BLaER1 treated with 17β-estradiol and CSF1 and Interleukin-3, amounts not matched to agents 10 nM and 100 nM (cell line): Measurements from ENCODE around the gene MRGPRE.

Experiments used
- H3K27ac ChIP-seq, 11 experiments: shearing (Covaris generic); formaldehyde crosslinking; 2 replicates each; pipeline ENCODE4 v1.8.1; 2022
- H3K27me3 ChIP-seq, 11 experiments: shearing (Covaris generic); formaldehyde crosslinking; 2 replicates each; pipeline ENCODE4 v1.8.1; 2022
- H3K36me3 ChIP-seq, 11 experiments: shearing (Covaris generic); formaldehyde crosslinking; 2 replicates each; pipeline ENCODE4 v1.8.1; 2022
- H3K4me1 ChIP-seq, 10 experiments: shearing (Covaris generic); formaldehyde crosslinking; 2 replicates each; pipeline ENCODE4 v1.8.1; 2022
- H3K4me2 ChIP-seq, 11 experiments: shearing (Covaris generic); formaldehyde crosslinking; 2 replicates each; pipeline ENCODE4 v1.8.1; 2022
- H3K4me3 ChIP-seq, 10 experiments: shearing (Covaris generic); formaldehyde crosslinking; 2 replicates each; pipeline ENCODE4 v1.8.1; 2022
- H3K9ac ChIP-seq, 11 experiments: shearing (Covaris generic); formaldehyde crosslinking; 2 replicates each; pipeline ENCODE4 v1.8.1; 2022
- H3K9me3 ChIP-seq, 11 experiments: shearing (Covaris generic); formaldehyde crosslinking; replicated peaks in 1 of 11; 2 replicates each; pipeline ENCODE4 v1.8.1; 2022
- H4K20me1 ChIP-seq, 11 experiments: shearing (Covaris generic); formaldehyde crosslinking; 2 replicates each; pipeline ENCODE4 v1.8.1; 2022
- Cebpa-rat ChIP-seq, 11 experiments: shearing (Covaris generic); IDR thresholded peaks; 2 replicates each; pipeline ENCODE4 v1.8.1; 2022

Gene MRGPRE

GRCh38 chr11:3227568-3228444 lies 4.4 kb downstream of the MRGPRE start:
- no peak overlapping the region for H3K27ac ChIP-seq
- H3K4me1 ChIP-seq, result peaks cover 40 to 61% (median 51%) of the 10 kb centered on the region in 10 experiments
- TF ChIP-seq Cebpa-rat (IDR thresholded peaks at IDR 0.05), result no peak
- H3K27me3 ChIP-seq, result peaks cover 0 to 17% (median 0%) of the 10 kb centered on the region in 11 experiments; a peak in 7 of 22 replicates
- peaks cover 0 to 11% (median 0%) of the 10 kb centered on the region in 11 experiments; a peak in 2 of 22 replicates for H4K20me1 ChIP-seq
- no peaks in the 10 kb centered on the region for H3K36me3 ChIP-seq
- peak overlapping the region in 7 of 11 experiments; percentile 21 to 93 (median 72); a peak in 10 of 22 replicates for H3K4me2 ChIP-seq
- no peaks in the 10 kb centered on the region for H3K9me3 ChIP-seq
- no peak overlapping the region for H3K9ac ChIP-seq
- no peak overlapping the region for H3K4me3 ChIP-seq

DNA sequence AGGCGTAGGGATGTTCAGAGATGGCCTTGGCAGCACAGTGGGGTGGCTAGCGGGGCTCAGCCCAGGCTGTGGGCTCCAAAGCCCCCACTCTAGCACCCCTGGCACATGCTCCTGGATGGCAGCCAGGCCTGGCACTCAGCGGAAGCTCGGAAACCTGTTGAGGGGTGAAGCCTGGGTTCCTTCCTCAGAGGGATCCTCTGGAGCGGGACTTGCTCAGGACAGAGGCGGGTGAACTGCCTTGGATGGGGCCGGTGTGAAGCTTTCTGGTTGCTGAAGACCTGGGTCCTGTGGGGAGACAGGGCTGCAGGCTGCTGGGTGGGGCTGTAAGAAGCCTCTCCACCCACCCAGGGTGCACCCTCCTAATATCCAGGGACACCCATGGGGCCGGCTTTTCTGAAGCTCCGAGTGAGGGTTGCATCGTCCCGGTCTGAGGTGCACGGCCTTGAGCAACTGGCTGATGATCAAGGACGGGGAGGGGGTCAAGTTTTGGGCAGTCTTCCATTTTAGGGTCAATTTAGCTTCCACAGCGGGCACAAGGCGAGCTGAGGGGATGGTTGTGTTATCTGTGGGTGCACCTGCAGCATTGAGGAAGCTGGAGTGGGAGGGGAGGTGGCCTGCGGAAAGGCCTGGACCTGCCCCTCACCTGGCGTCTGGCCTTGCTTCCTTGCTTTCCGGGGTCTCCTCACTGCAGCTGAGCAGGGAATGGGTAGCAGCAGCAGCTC lies 5.2 kb downstream of the MRGPRE start:
- peaks cover 0 to 11% (median 0%) of the 10 kb centered on the region in 11 experiments; a peak in 3 of 22 replicates for H4K20me1 ChIP-seq
- H3K9ac ChIP-seq, result no peak overlapping the region
- peaks cover 0 to 25% (median 0%) of the 10 kb centered on the region in 11 experiments; a peak in 7 of 22 replicates for H3K27me3 ChIP-seq
- H3K4me3 ChIP-seq, result no peak overlapping the region
- H3K27ac ChIP-seq, result no peak overlapping the region
- H3K36me3 ChIP-seq, result no peaks in the 10 kb centered on the region
- peaks cover 46 to 65% (median 59%) of the 10 kb centered on the region in 10 experiments for H3K4me1 ChIP-seq
- TF ChIP-seq Cebpa-rat (IDR thresholded peaks at IDR 0.05), result no peak
- H3K4me2 ChIP-seq, result peak overlapping the region; percentile 12 to 93 (median 67); a peak in 17 of 22 replicates
- H3K9me3 ChIP-seq, result no peaks in the 10 kb centered on the region

GRCh38 chr11:3225826-3226750 lies 6.1 kb downstream of the MRGPRE start:
- H4K20me1 ChIP-seq, result peaks cover 0 to 11% (median 0%) of the 10 kb centered on the region in 11 experiments; a peak in 3 of 22 replicates
- H3K9ac ChIP-seq, result no peak overlapping the region
- peak overlapping the region; percentile 12 to 93 (median 67); a peak in 18 of 22 replicates for H3K4me2 ChIP-seq
- no peaks in the 10 kb centered on the region for H3K36me3 ChIP-seq
- TF ChIP-seq Cebpa-rat (IDR thresholded peaks at IDR 0.05), result no peak
- no peak overlapping the region for H3K27ac ChIP-seq
- peaks cover 0 to 25% (median 0%) of the 10 kb centered on the region in 11 experiments; a peak in 7 of 22 replicates for H3K27me3 ChIP-seq
- H3K4me3 ChIP-seq, result no peak overlapping the region
- H3K9me3 ChIP-seq, result no peaks in the 10 kb centered on the region
- peaks cover 46 to 70% (median 65%) of the 10 kb centered on the region in 10 experiments for H3K4me1 ChIP-seq

- Histone ChIP-seq H3K9me3 (no peaks in the 10 kb centered on the region), H3K4me3 (no peak overlapping the region), H3K36me3 (no peaks in the 10 kb centered on the region), H3K4me2 (peak overlapping the region; percentile 62 to 93 (median 79); a peak in 21 of 22 replicates), H3K27ac (no peak overlapping the region), H4K20me1 (peaks cover 0 to 11% (median 0%) of the 10 kb centered on the region in 11 experiments; a peak in 3 of 22 replicates), H3K27me3 (peaks cover 0 to 25% (median 0%) of the 10 kb centered on the region in 11 experiments; a peak in 7 of 22 replicates), H3K9ac (no peak overlapping the region), H3K4me1 (peaks cover 53 to 76% (median 70%) of the 10 kb centered on the region in 10 experiments)
- no peak for TF ChIP-seq Cebpa-rat (IDR thresholded peaks at IDR 0.05)
These were observed 7.0 kb downstream of the MRGPRE start for GRCh38 chr11:3225159-3225758.

GRCh38 chr11:3224401-3225057 lies 7.7 kb downstream of the MRGPRE start:
- Histone ChIP-seq H3K27me3 (peaks cover 0 to 25% (median 0%) of the 10 kb centered on the region in 11 experiments; a peak in 8 of 22 replicates), H3K36me3 (no peaks in the 10 kb centered on the region), H3K9ac (peak overlapping the region in 1 of 11 experiments; percentile 14; a peak in 1 of 22 replicates), H4K20me1 (peaks cover 0 to 13% (median 0%) of the 10 kb centered on the region in 11 experiments; a peak in 3 of 22 replicates), H3K27ac (no peak overlapping the region), H3K9me3 (no peaks in the 10 kb centered on the region), H3K4me3 (no peak overlapping the region), H3K4me1 (peaks cover 53 to 83% (median 71%) of the 10 kb centered on the region in 10 experiments), H3K4me2 (peak overlapping the region; percentile 52 to 93 (median 79))
- no peak for TF ChIP-seq Cebpa-rat (IDR thresholded peaks at IDR 0.05)

DNA sequence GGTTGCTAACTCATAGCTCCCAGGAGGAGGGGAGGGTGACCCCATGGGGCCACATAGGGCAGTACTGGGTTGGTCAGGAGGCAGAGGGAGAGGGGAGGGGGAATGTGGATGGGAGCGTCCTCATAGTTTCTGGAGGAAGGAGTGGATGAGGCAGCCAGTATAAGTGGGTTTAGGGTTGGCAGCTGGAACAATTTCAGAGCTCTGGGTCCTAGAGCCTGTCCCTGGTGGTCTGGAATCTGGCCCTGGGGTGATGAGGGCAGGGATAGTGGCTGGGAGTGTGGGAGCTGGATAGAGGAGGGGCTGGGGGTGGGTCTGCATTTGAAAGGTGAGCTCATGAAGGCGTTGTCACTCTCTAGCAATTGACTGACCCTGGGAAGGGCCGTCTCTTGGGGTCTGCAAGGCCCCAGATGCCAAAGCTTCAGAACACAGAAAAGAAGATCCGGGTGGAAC lies 8.3 kb downstream of the MRGPRE start:
- Histone ChIP-seq H3K36me3 (no peaks in the 10 kb centered on the region), H3K9me3 (no peaks in the 10 kb centered on the region), H3K9ac (peak overlapping the region in 1 of 11 experiments; percentile 14; a peak in 1 of 22 replicates), H4K20me1 (peaks cover 0 to 19% (median 0%) of the 10 kb centered on the region in 11 experiments; a peak in 3 of 22 replicates), H3K4me2 (peak overlapping the region; percentile 52 to 93 (median 79); a peak in 19 of 22 replicates), H3K4me3 (no peak overlapping the region), H3K4me1 (peaks cover 53 to 88% (median 72%) of the 10 kb centered on the region in 10 experiments), H3K27ac (no peak overlapping the region), H3K27me3 (peaks cover 0 to 28% (median 0%) of the 10 kb centered on the region in 11 experiments; a peak in 8 of 22 replicates)
- TF ChIP-seq Cebpa-rat (IDR thresholded peaks at IDR 0.05), result no peak
